GM18870 (cell line): ENCODE results near the gene KXD1.
"Not testable (repeated sequence)": the region's sequence is repeated elsewhere in the genome, so short reads cannot be mapped to it uniquely, and the experiment has no call there.

Experiments used
- ATAC-seq: cut with Tn5 transposase; IDR thresholded peaks from one replicate; pipeline ENCODE4 v1.9.1; 2021; ENCODE audit warnings: moderate library complexity; ENCODE audit not compliant: unreplicated experiment

KXD1 gene

GRCh38 chr19:18599485-18599884 lies 41.8 kb downstream of the KXD1 start:
- ATAC-seq = no peak

GRCh38 chr19:18600692-18601397 lies 43.2 kb downstream of the KXD1 start:
- ATAC-seq = not testable (repeated sequence)

GRCh38 chr19:18601875-18602274 lies 44.2 kb downstream of the KXD1 start:
- no peak for ATAC-seq

GRCh38 chr19:18603255-18603957 lies 45.7 kb downstream of the KXD1 start:
- no peak for ATAC-seq

GRCh38 chr19:18603958-18604819 lies 46.5 kb downstream of the KXD1 start:
- ATAC-seq = no peak

- ATAC-seq = no peak
These were observed 47.1 kb downstream of the KXD1 start for GRCh38 chr19:18604820-18605159.

GRCh38 chr19:18605196-18605545 lies 47.5 kb downstream of the KXD1 start:
- ATAC-seq = no peak

- no peak for ATAC-seq
These were observed 48.0 kb downstream of the KXD1 start for GRCh38 chr19:18605546-18606280.

GRCh38 chr19:18606281-18607225 lies 48.9 kb downstream of the KXD1 start, which contains the start of gene CRLF1:
TSS of gene CRLF1 (minus strand) at chr19:18606799. CDS start at chr19:18606656, 143 bp downstream.
- ATAC-seq = no peak

GRCh38 chr19:18607226-18608101 lies 49.8 kb downstream of the KXD1 start:
- ATAC-seq = no peak

GRCh38 chr19:18608102-18608804 lies 50.6 kb downstream of the KXD1 start:
- ATAC-seq = no peak

- no peak for ATAC-seq
These were observed 51.4 kb downstream of the KXD1 start for GRCh38 chr19:18608805-18609716.

- ATAC-seq = no peak
These were observed 52.0 kb downstream of the KXD1 start for GRCh38 chr19:18609717-18610051.

GRCh38 chr19:18610245-18610555 lies 52.5 kb downstream of the KXD1 start:
- ATAC-seq = no peak

GRCh38 chr19:18610556-18611326 lies 53.1 kb downstream of the KXD1 start:
- no peak for ATAC-seq

- no peak for ATAC-seq
These were observed 53.8 kb downstream of the KXD1 start for GRCh38 chr19:18611327-18612050.
